Hepatocyte (in vitro differentiated cells): ENCODE measurements around the gene GIPR. TPM values are rescaled to one million over a fixed set of nuclear protein-coding genes. Genes with fewer than 3 reads are reported as not detected.

Experiments used
- DNase-seq: peaks from one replicate; pipeline ENCODE4 v3.0.0-alpha.2; 2016; ENCODE audit warnings: low spot score
- H2AFZ ChIP-seq: fragments of 200-600 bp; sonication (generic); 2 replicates; pipeline ENCODE4 v1.6.0; 2016; ENCODE audit warnings: antibody characterized with exemption, mild to moderate bottlenecking
- H3K27ac ChIP-seq: fragments of 200-600 bp; sonication (generic); 2 replicates; pipeline ENCODE4 v1.5.1; 2016; ENCODE audit warnings: mild to moderate bottlenecking
- H3K27me3 ChIP-seq: fragments of 200-600 bp; sonication (generic); 2 replicates; pipeline ENCODE4 v1.6.1; 2016
- H3K36me3 ChIP-seq: fragments of 200-600 bp; sonication (generic); replicated peaks from 2 replicates; pipeline ENCODE4 v1.5.1; 2016; ENCODE audit warnings: low read depth; ENCODE audit not compliant: insufficient read depth
- H3K4me1 ChIP-seq: fragments of 200-600 bp; sonication (generic); 2 replicates; pipeline ENCODE4 v1.5.1; 2016; ENCODE audit warnings: mild to moderate bottlenecking, moderate library complexity; ENCODE audit not compliant: insufficient read depth
- H3K4me2 ChIP-seq: fragments of 200-600 bp; sonication (generic); 2 replicates; pipeline ENCODE4 v1.6.0; 2016
- H3K4me3 ChIP-seq: fragments of 200-600 bp; sonication (generic); 2 replicates; pipeline ENCODE4 v1.5.1; 2016; ENCODE audit warnings: mild to moderate bottlenecking
- H3K79me2 ChIP-seq: fragments of 200-600 bp; sonication (generic); 2 replicates; pipeline ENCODE4 v1.6.0; 2017; ENCODE audit warnings: mild to moderate bottlenecking
- H3K9me2 ChIP-seq: fragments of 200-600 bp; sonication (generic); replicated peaks from 2 replicates; pipeline ENCODE4 v1.6.0; 2017; ENCODE audit warnings: mild to moderate bottlenecking; ENCODE audit not compliant: insufficient read depth
- H3K9me3 ChIP-seq: fragments of 200-600 bp; sonication (generic); 2 replicates; pipeline ENCODE4 v1.5.1; 2016; ENCODE audit warnings: low read depth, mild to moderate bottlenecking
- H4K20me1 ChIP-seq: fragments of 200-600 bp; sonication (generic); 2 replicates; pipeline ENCODE4 v1.6.0; 2016; ENCODE audit warnings: mild to moderate bottlenecking; ENCODE audit not compliant: insufficient read depth, poor library complexity, severe bottlenecking
- EZH2 ChIP-seq: fragments of 200-600 bp; sonication (generic); IDR thresholded peaks from 2 replicates; pipeline ENCODE4 v1.6.1; 2016; ENCODE audit warnings: antibody characterized with exemption, mild to moderate bottlenecking, borderline replicate concordance
- EZH2phosphoT487 ChIP-seq: fragments of 200-600 bp; sonication (generic); IDR thresholded peaks from one replicate; pipeline ENCODE4 v1.6.1; 2018; ENCODE audit warnings: antibody characterized with exemption, mild to moderate bottlenecking, low read depth, moderate library complexity; ENCODE audit not compliant: unreplicated experiment, severe bottlenecking
- WGBS: methylation state at CpG from one replicate; pipeline ENCODE4 v1.1.6; 2016; ENCODE audit warnings: low lambda C conversion rate; ENCODE audit errors: missing lambda C conversion rate; 5-methylcytosine and 5-hydroxymethylcytosine counted together
- polyA plus RNA-seq: library from polyadenylated mRNA; unstranded; fragments of >200 nt; fragmentation: Nextera tagmentation; extraction: Ambion mirVana; gene quantifications from 2 replicates; pipeline ENCODE4 v1.2.1, GENCODE V29; 2016
- total RNA-seq: library from RNA; depleted of rRNA; stranded (reverse); fragments of >200 nt; gene quantifications from 2 replicates; pipeline ENCODE4 v1.2.3, GENCODE V29; 2014
- TF ChIP-seq, protein P1 (sequence below): fragments of 200-600 bp; sonication (generic); IDR thresholded peaks from 2 replicates; pipeline ENCODE4 v1.5.1; 2016; ENCODE audit warnings: antibody characterized with exemption, mild to moderate bottlenecking; ENCODE audit not compliant: poor library complexity

GIPR gene
- total and polyA plus RNA-seq, 2 experiments from 2014 or later: 2.7 to 5.6 TPM

DNA sequence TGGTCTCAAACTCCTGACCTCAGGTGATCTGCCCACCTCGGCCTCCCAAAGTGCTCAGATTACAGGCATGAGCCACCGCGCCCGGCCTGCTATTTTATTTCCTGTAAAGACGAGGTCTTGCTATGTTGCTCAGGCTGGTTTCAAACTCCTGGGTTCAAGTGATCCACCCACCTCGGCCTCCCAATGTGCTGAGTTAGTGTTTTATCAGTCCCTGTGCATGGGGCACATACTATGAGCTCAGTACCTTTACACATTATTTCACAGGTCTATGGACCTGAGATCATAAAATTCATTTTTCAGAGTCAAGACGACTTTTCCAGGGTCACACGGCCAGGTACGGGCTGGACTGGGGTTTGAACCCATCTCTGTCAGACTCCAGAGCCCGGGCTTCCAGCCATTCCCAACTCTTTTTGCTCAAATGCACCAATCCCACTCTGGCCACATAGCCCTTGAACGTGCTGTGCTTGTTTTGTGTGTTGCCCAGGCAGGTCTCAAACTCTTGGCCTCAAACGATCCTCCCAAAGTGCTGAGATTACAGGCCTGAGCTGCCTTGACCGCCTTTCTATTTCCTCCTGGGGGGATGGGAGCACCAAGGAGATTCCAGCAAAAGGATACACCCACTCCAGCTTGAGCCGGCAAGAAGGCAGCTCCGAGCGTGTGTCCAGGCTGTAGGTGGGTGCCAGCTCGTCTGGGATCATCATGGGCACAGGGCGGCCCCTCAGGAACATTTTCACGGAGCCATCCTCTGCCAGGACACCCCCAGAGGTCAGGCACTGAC is 29.9 kb upstream of the GIPR start:
- peaks cover 16% of the 10 kb centered on the region for H3K4me1 ChIP-seq
- TF ChIP-seq EZH2phosphoT487 (no peak), EZH2 (no peak)
- TF ChIP-seq, protein P1, sequence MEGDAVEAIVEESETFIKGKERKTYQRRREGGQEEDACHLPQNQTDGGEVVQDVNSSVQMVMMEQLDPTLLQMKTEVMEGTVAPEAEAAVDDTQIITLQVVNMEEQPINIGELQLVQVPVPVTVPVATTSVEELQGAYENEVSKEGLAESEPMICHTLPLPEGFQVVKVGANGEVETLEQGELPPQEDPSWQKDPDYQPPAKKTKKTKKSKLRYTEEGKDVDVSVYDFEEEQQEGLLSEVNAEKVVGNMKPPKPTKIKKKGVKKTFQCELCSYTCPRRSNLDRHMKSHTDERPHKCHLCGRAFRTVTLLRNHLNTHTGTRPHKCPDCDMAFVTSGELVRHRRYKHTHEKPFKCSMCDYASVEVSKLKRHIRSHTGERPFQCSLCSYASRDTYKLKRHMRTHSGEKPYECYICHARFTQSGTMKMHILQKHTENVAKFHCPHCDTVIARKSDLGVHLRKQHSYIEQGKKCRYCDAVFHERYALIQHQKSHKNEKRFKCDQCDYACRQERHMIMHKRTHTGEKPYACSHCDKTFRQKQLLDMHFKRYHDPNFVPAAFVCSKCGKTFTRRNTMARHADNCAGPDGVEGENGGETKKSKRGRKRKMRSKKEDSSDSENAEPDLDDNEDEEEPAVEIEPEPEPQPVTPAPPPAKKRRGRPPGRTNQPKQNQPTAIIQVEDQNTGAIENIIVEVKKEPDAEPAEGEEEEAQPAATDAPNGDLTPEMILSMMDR: no peak

DNA sequence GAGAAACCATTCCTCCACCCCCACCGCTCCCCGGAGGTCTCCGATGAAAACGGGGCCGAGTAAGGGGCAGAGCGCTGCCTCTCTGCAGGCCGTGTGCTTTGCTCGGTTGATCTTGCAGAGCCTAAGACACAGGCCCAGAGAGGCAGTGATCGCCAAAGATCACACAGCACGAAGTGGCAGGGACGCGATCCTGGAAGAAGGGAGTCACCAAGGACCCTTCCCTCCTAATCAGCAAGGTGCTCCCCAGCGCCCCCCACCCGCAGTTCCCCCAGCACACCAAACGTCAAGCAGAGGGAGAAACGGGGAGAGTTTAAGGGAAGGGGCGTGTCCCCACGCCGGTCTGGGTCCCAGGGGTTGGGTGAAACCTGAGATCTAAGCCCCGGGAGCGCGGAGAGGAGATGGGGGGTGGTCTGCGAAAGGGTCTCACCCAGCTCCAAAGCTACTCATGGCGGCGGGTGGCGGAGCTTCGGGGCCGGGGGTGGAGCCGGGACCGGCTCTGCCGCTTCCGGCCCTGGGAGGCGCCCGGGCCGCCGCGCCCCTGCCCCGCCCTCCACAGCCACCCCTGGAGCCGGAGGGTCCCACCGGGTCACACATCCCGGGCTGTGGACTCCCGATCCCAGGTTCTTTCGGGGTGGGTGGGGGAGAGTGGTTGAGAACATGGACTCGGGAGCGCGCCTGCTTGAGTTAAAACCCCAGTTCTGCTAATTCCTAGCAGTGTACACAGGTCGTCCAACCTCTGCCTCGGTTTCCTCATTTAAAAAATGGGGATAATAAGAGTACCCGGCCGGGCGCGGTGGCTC is 28.9 kb upstream of the GIPR start, which contains the start of gene EML2:
Gene EML2, minus strand, starts transcription at position 468 of the 800 bp plus-strand sequence. Its CDS starts 21 bp downstream, at position 447.
- Histone ChIP-seq H3K79me2 (peaks cover 2% of the 10 kb centered on the region), H3K9me2 (no peaks in the 10 kb centered on the region), H3K4me1 (peaks cover 16% of the 10 kb centered on the region), H3K27me3 (no peaks in the 10 kb centered on the region), H3K9me3 (no peaks in the 10 kb centered on the region), H4K20me1 (no peaks in the 10 kb centered on the region), H2AFZ (peak within 1 kb of the TSS; percentile 96), H3K4me2 (peak within 1 kb of the TSS; percentile 88), H3K4me3 (peak within 1 kb of the TSS; percentile 76), H3K36me3 (no peaks in the 10 kb centered on the region), H3K27ac (no peak within 1 kb of the TSS)
- DNase-seq: peak; percentile 79
- TF ChIP-seq EZH2 (no peak), EZH2phosphoT487 (no peak)
- TF ChIP-seq, protein P1: peak; percentile 37
- WGBS: 8% methylated on average over 36 of the region's 52 CpGs

More for the DNA sequence above, 29.9 kb upstream of the GIPR start:
- Histone ChIP-seq H3K9me3 (no peaks in the 10 kb centered on the region), H3K27ac (no peak overlapping the region), H3K4me2 (peak overlapping the region; percentile 88), H3K27me3 (no peaks in the 10 kb centered on the region), H3K36me3 (no peaks in the 10 kb centered on the region), H2AFZ (peak overlapping the region; percentile 96), H4K20me1 (no peaks in the 10 kb centered on the region), H3K4me3 (peak overlapping the region; percentile 76), H3K79me2 (peaks cover 2% of the 10 kb centered on the region), H3K9me2 (no peaks in the 10 kb centered on the region)
- DNase-seq: peak; percentile 73
- whole genome bisulfite sequencing: 61% methylated on average over 19 of the region's 19 CpGs

DNA sequence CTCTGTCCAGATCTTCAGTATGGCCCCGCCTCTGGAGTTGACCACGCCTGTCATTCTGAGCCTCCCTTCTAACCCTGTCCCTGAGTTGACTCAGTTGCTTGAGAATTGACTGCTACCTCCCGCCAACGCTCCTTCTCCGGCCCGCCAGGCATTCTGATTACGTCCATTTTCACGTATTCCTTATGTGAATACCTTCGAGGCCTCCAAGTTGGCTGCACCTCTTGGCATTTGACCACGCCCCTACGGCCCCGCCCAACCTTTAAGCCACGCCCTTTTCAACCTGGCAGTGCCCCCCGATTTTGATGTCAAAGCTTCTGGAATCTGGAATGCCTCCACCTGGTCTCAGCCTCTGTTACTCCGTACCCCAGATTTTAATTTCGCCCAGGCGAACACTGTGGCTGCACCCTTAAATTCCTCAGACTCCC is 27.2 kb upstream of the GIPR start:
- DNase-seq: peak; percentile 31
- TF ChIP-seq EZH2phosphoT487 (no peak), EZH2 (no peak)
- TF ChIP-seq, protein P1: no peak
- no peak overlapping the region for H2AFZ ChIP-seq
- H3K36me3 ChIP-seq: no peaks in the 10 kb centered on the region
- H3K27me3 ChIP-seq: no peaks in the 10 kb centered on the region
- WGBS: 57% methylated on average over 17 of the region's 17 CpGs
- H3K9me3 ChIP-seq: no peaks in the 10 kb centered on the region
- H3K4me1 ChIP-seq: peaks cover 16% of the 10 kb centered on the region
- peaks cover 2% of the 10 kb centered on the region for H3K79me2 ChIP-seq
- no peak overlapping the region for H3K4me3 ChIP-seq
- H3K4me2 ChIP-seq: peak overlapping the region; percentile 78
- no peaks in the 10 kb centered on the region for H4K20me1 ChIP-seq
- H3K27ac ChIP-seq: no peak overlapping the region
- no peaks in the 10 kb centered on the region for H3K9me2 ChIP-seq
